HCT116 (cell line): ENCODE measurements around the gene G6PD.

ENCODE experiments used
- ATF3 ChIP-seq: IDR thresholded peaks from 2 replicates; pipeline ENCODE4 v1.6.1; 2012
- EZH2 ChIP-seq: fragments of 200-600 bp; sonication (generic); IDR thresholded peaks from 2 replicates; pipeline ENCODE4 v1.6.1; 2017; ENCODE audit warnings: antibody characterized with exemption, mixed run types
- EZH2phosphoT487 ChIP-seq: fragments of 200-600 bp; IDR thresholded peaks from 2 replicates; pipeline ENCODE4 v1.6.1; 2018; ENCODE audit warnings: antibody characterized with exemption, borderline replicate concordance
- MAX ChIP-seq: IDR thresholded peaks from 2 replicates; pipeline ENCODE4 v1.6.1; 2012
- POLR2AphosphoS5 ChIP-seq: IDR thresholded peaks from 2 replicates; pipeline ENCODE4 v1.6.1; 2011; ENCODE audit warnings: mild to moderate bottlenecking, low read depth, low read length, moderate library complexity
- RAD21 ChIP-seq: IDR thresholded peaks from 2 replicates; pipeline ENCODE4 v1.6.1; 2012; ENCODE audit warnings: low read depth, mild to moderate bottlenecking
- REST ChIP-seq: IDR thresholded peaks from 2 replicates; pipeline ENCODE4 v1.6.1; 2012; ENCODE audit warnings: low read depth
- SIN3A ChIP-seq: IDR thresholded peaks from 2 replicates; pipeline ENCODE4 v1.6.1; 2012; ENCODE audit warnings: low read depth
- TF ChIP-seq, protein P1 (sequence below), 3 experiments: fragments of 200-600 bp in 1 of 3; sonication (generic) in 1 of 3; IDR thresholded peaks in 2 of 3; conservative IDR thresholded peaks in 1 of 3; 2 replicates each; pipeline ENCODE4 v1.5.1; 2012 to 2017; ENCODE audit warnings: low read depth in 2 of 3, low read length in 2 of 3, antibody characterized with exemption in 1 of 3, borderline replicate concordance in 1 of 3, control low read depth in 1 of 3, mild to moderate bottlenecking in 1 of 3, mixed read lengths in 1 of 3, mixed run types in 1 of 3, moderate library complexity in 1 of 3; ENCODE audit not compliant: insufficient read depth in 1 of 3

DNA sequence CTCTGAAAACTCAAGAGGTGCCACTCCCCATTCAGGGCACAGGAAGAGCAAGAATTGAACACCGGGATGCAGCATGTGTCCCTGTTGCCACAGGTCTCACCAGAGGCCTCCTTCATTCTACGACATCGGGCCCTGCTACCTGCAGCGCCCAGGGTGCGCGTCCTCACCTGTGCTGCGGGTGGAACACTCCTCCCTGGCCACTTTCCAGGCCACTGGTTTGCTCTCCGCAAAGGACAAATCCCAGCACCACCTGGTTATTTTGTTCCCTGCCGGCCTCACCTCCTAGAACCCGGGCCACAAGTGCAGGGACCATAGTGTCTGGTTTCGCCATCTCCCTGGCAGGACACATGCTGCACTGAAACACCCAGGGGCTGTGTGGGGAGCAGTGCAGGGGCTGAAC is 16.4 kb downstream of the G6PD start:
- TF ChIP-seq, protein P1, sequence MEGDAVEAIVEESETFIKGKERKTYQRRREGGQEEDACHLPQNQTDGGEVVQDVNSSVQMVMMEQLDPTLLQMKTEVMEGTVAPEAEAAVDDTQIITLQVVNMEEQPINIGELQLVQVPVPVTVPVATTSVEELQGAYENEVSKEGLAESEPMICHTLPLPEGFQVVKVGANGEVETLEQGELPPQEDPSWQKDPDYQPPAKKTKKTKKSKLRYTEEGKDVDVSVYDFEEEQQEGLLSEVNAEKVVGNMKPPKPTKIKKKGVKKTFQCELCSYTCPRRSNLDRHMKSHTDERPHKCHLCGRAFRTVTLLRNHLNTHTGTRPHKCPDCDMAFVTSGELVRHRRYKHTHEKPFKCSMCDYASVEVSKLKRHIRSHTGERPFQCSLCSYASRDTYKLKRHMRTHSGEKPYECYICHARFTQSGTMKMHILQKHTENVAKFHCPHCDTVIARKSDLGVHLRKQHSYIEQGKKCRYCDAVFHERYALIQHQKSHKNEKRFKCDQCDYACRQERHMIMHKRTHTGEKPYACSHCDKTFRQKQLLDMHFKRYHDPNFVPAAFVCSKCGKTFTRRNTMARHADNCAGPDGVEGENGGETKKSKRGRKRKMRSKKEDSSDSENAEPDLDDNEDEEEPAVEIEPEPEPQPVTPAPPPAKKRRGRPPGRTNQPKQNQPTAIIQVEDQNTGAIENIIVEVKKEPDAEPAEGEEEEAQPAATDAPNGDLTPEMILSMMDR (IDR thresholded peaks at IDR 0.05 in 2 of 3, conservative IDR thresholded peaks at IDR 0.05 in 1 of 3; ENCODE audit: borderline replicate concordance in 1 of 3, insufficient read depth in 1 of 3, low read depth in 2 of 3, low read length in 2 of 3), result no peak
- no peak for TF ChIP-seq REST
- no peak for TF ChIP-seq RAD21
- no peak for TF ChIP-seq MAX
- no peak for TF ChIP-seq ATF3
- TF ChIP-seq POLR2AphosphoS5, result no peak
- no peak for TF ChIP-seq EZH2phosphoT487
- TF ChIP-seq SIN3A, result no peak
- no peak for TF ChIP-seq EZH2
